H1 (cell line): ENCODE results near the gene HS1BP3. TPM values are rescaled to one million over a fixed set of nuclear protein-coding genes. Genes with fewer than 3 reads are reported as not detected.

Experiments used
- CTCF ChIA-PET: fragments of 300-600 bp; sonication (Branson Sonifier 250); formaldehyde crosslinking; loops from one replicate; lab custom pipeline; 2021; ENCODE audit not compliant: partially characterized antibody; lab: Charles Lee
- POLR2A ChIA-PET: fragments of 300-600 bp; sonication (Branson Sonifier 250); formaldehyde crosslinking; loops from one replicate; lab custom pipeline; 2021; ENCODE audit warnings: inconsistent platforms; ENCODE audit not compliant: partially characterized antibody; lab: Charles Lee
- DNase-seq, 2 experiments: peaks; one replicate each; pipeline versions ENCODE4 v3.0.0 to v3.0.0-alpha.2; 2010 to 2022; ENCODE audit warnings: low spot score in 2 of 2, low read depth in 1 of 2, mixed read lengths in 1 of 2
- FAIRE-seq: peaks from 2 replicates; lab custom pipeline; 2011; peaks lifted over from hg19 to GRCh38; lab: Jason Lieb, UNC
- H2AFZ ChIP-seq: 2 replicates; pipeline ENCODE4 v1.8.1; 2012; ENCODE audit warnings: low read length, inconsistent platforms
- H2AK5ac ChIP-seq: 2 replicates; pipeline ENCODE4 v1.6.1; 2013; ENCODE audit warnings: low read depth, low read length
- H2BK120ac ChIP-seq: replicated peaks from 2 replicates; pipeline ENCODE3; 2013; ENCODE audit warnings: low read depth, low read length, inconsistent platforms
- H2BK12ac ChIP-seq: 2 replicates; pipeline ENCODE4 v1.6.1; 2013; ENCODE audit warnings: low read depth, low read length
- H2BK15ac ChIP-seq: 2 replicates; pipeline ENCODE4 v1.6.1; 2013; ENCODE audit warnings: low read length
- H2BK20ac ChIP-seq: 2 replicates; pipeline ENCODE4 v1.6.1; 2013; ENCODE audit warnings: low read length
- H2BK5ac ChIP-seq: 2 replicates; pipeline ENCODE4 v1.6.1; 2013; ENCODE audit warnings: low read depth, low read length
- H3K14ac ChIP-seq: 2 replicates; pipeline ENCODE4 v1.6.1; 2013; ENCODE audit warnings: inconsistent platforms; ENCODE audit not compliant: insufficient read length
- H3K18ac ChIP-seq: 2 replicates; pipeline ENCODE4 v1.6.1; 2013; ENCODE audit warnings: low read length; ENCODE audit errors: extremely low read depth
- H3K23ac ChIP-seq: 2 replicates; pipeline ENCODE4 v1.6.1; 2013; ENCODE audit warnings: inconsistent platforms; ENCODE audit not compliant: insufficient read length
- H3K23me2 ChIP-seq: 2 replicates; pipeline ENCODE4 v1.6.1; 2013; ENCODE audit warnings: low read depth, low read length
- H3K27ac ChIP-seq: 2 replicates; pipeline ENCODE4 v1.6.1; 2011; ENCODE audit warnings: low read depth, low read length, inconsistent platforms
- H3K27me3 ChIP-seq, 4 experiments: replicated peaks in 1 of 4; 1 replicate in 1 of 4; 2 replicates in 3 of 4; pipeline versions ENCODE4 v1.6.1 to v1.8.1; 2011 to 2013; ENCODE audit warnings: low read length in 3 of 4, mild to moderate bottlenecking in 3 of 4, inconsistent platforms in 2 of 4, mixed read lengths in 2 of 4, moderate library complexity in 1 of 4; ENCODE audit not compliant: control insufficient read depth in 3 of 4, insufficient read depth in 3 of 4; ENCODE audit errors: extremely low read depth in 1 of 4
- H3K36me3 ChIP-seq, 4 experiments: 2 replicates each; pipeline versions ENCODE4 v1.6.1 to v1.8.1; 2011 to 2013; ENCODE audit warnings: mild to moderate bottlenecking in 4 of 4, low read length in 3 of 4, moderate library complexity in 2 of 4, control low read depth in 1 of 4, inconsistent platforms in 1 of 4; ENCODE audit not compliant: insufficient read depth in 4 of 4, control insufficient read depth in 2 of 4
- H3K4ac ChIP-seq: replicated peaks from 2 replicates; pipeline ENCODE3; 2013; ENCODE audit warnings: low read length, low read depth, mixed read lengths, inconsistent platforms; ENCODE audit not compliant: insufficient read length
- H3K4me1 ChIP-seq, 4 experiments: replicated peaks in 1 of 4; 1 replicate in 1 of 4; 2 replicates in 3 of 4; pipeline versions ENCODE4 v1.6.1 to v1.8.1; 2011 to 2013; ENCODE audit warnings: low read length in 3 of 4, inconsistent platforms in 2 of 4, mixed read lengths in 1 of 4; ENCODE audit not compliant: insufficient read depth in 4 of 4, control insufficient read depth in 3 of 4
- H3K4me2 ChIP-seq, 2 experiments: 2 replicates each; pipeline versions ENCODE4 v1.6.1 to v1.8.1; 2011 to 2013; ENCODE audit warnings: low read depth in 2 of 2, low read length in 2 of 2, control low read depth in 1 of 2, inconsistent platforms in 1 of 2, mild to moderate bottlenecking in 1 of 2; ENCODE audit not compliant: insufficient read depth in 1 of 2
- H3K4me3 ChIP-seq, 4 experiments: fragments of 200-600, 300-600 bp in 1 of 4; sonication (generic), shearing (Covaris generic), sonication (Bioruptor Twin) in 1 of 4; 2 replicates each; pipeline versions ENCODE4 v1.5.1 to v1.8.1; 2011 to 2016; ENCODE audit warnings: low read length in 4 of 4, low read depth in 3 of 4, control low read depth in 2 of 4, inconsistent platforms in 2 of 4, mild to moderate bottlenecking in 2 of 4, mixed read lengths in 1 of 4, moderate library complexity in 1 of 4; ENCODE audit not compliant: insufficient read depth in 2 of 4; ENCODE audit errors: extremely low read depth in 1 of 4
- H3K56ac ChIP-seq: replicated peaks from 2 replicates; pipeline ENCODE3; 2013; ENCODE audit warnings: low read depth, mild to moderate bottlenecking, mixed read lengths, low read length, inconsistent platforms; ENCODE audit not compliant: insufficient read length
- H3K79me1 ChIP-seq: 2 replicates; pipeline ENCODE4 v1.6.1; 2013; ENCODE audit warnings: low read depth, low read length, control low read depth
- H3K79me2 ChIP-seq, 2 experiments: 2 replicates each; pipeline versions ENCODE4 v1.6.1 to v1.8.1; 2012 to 2013; ENCODE audit warnings: low read length in 2 of 2, mild to moderate bottlenecking in 2 of 2, inconsistent platforms in 1 of 2; ENCODE audit not compliant: insufficient read depth in 2 of 2, control insufficient read depth in 1 of 2
- H3K9ac ChIP-seq, 4 experiments: replicated peaks in 1 of 4; 1 replicate in 1 of 4; 2 replicates in 3 of 4; pipeline versions ENCODE4 v1.6.1 to v1.8.1; 2011 to 2013; ENCODE audit warnings: low read depth in 3 of 4, low read length in 3 of 4, control low read depth in 2 of 4, mild to moderate bottlenecking in 2 of 4, moderate library complexity in 2 of 4, inconsistent platforms in 1 of 4; ENCODE audit errors: extremely low read depth in 1 of 4
- H3K9me3 ChIP-seq, 2 experiments: 2 replicates each; pipeline versions ENCODE4 v1.6.1 to v1.8.1; 2012 to 2013; ENCODE audit warnings: mild to moderate bottlenecking in 2 of 2, moderate library complexity in 2 of 2, control low read depth in 1 of 2, inconsistent platforms in 1 of 2, low read depth in 1 of 2, low read length in 1 of 2, mixed read lengths in 1 of 2; ENCODE audit not compliant: insufficient read depth in 2 of 2
- H4K20me1 ChIP-seq, 2 experiments: replicated peaks in 1 of 2; 2 replicates each; pipeline versions ENCODE3 to v1.8.1; 2011 to 2013; ENCODE audit warnings: inconsistent platforms in 2 of 2, low read length in 2 of 2, mild to moderate bottlenecking in 1 of 2; ENCODE audit not compliant: insufficient read depth in 2 of 2, control insufficient read depth in 1 of 2
- H4K5ac ChIP-seq: 2 replicates; pipeline ENCODE4 v1.6.1; 2013; ENCODE audit warnings: low read length, low read depth, mixed read lengths, inconsistent platforms; ENCODE audit not compliant: insufficient read length
- H4K8ac ChIP-seq: 2 replicates; pipeline ENCODE4 v1.8.0; 2013; ENCODE audit warnings: mild to moderate bottlenecking, moderate library complexity, low read length, inconsistent platforms; ENCODE audit not compliant: insufficient read depth; ENCODE audit errors: extremely low read depth
- H4K91ac ChIP-seq: replicated peaks from 2 replicates; pipeline ENCODE3; 2013; ENCODE audit warnings: low read length, mixed read lengths, inconsistent platforms; ENCODE audit not compliant: insufficient read length
- BACH1 ChIP-seq: IDR thresholded peaks from 2 replicates; pipeline ENCODE4 v1.6.1; 2012; ENCODE audit warnings: low read length, improper control_type of control experiment
- EGR1 ChIP-seq: IDR thresholded peaks from 2 replicates; pipeline ENCODE4 v1.6.1; 2011; ENCODE audit warnings: low read depth, low read length, borderline replicate concordance
- FOSL1 ChIP-seq: IDR thresholded peaks from 2 replicates; pipeline ENCODE4 v1.6.1; 2011; ENCODE audit warnings: mild to moderate bottlenecking, low read depth, low read length, moderate library complexity; ENCODE audit not compliant: insufficient read depth
- HDAC6 ChIP-seq: IDR thresholded peaks from one replicate; pipeline ENCODE4 v1.7.1; 2012; ENCODE audit warnings: low read depth, mild to moderate bottlenecking, inconsistent platforms, low read length, moderate library complexity
- JUN ChIP-seq: IDR thresholded peaks from 2 replicates; pipeline ENCODE4 v1.6.1; 2011; ENCODE audit warnings: low read depth, mild to moderate bottlenecking, improper control_type of control experiment, low read length
- SIRT6 ChIP-seq: IDR thresholded peaks from one replicate; pipeline ENCODE4 v1.7.1; 2012; ENCODE audit warnings: low read length, inconsistent platforms
- SP1 ChIP-seq: IDR thresholded peaks from 2 replicates; pipeline ENCODE4 v1.6.1; 2011; ENCODE audit warnings: low read depth, low read length
- WGBS, 2 experiments: shearing (Covaris generic) in 1 of 2; methylation state at CpG; one replicate each; pipeline versions ENCODE4 v1.1.6 to v1.1.7; 2013 to 2015; ENCODE audit warnings: low lambda C conversion rate in 2 of 2, mixed read lengths in 2 of 2, inconsistent platforms in 1 of 2, low coverage in 1 of 2, missing lambda C conversion rate in 1 of 2; ENCODE audit not compliant: insufficient replicate concordance in 2 of 2, insufficient coverage in 1 of 2, insufficient read length in 1 of 2; ENCODE audit errors: extremely low coverage in 1 of 2, missing lambda C conversion rate in 1 of 2; 5-methylcytosine and 5-hydroxymethylcytosine counted together
- polyA plus RNA-seq, 7 experiments: library from polyadenylated mRNA; depleted of rRNA in 3 of 7; stranded (reverse) in 5 of 7; unstranded in 2 of 7; fragments of >200 nt in 5 of 7; fragments of 200-250 nt in 2 of 7; gene quantifications; 1 replicate in 5 of 7; 2 replicates in 1 of 7; 4 replicates in 1 of 7; pipeline versions ENCODE4 v1.2.1 to v1.2.3, GENCODE V29; 2011 to 2013; ENCODE audit warnings: missing spikeins in 2 of 7, mixed read lengths in 2 of 7
- total RNA-seq: library from RNA; stranded (reverse); fragmentation: NEBNext Ultra II Directional; extraction: Animal tissue kit (Norgen Biotek cat#: 25700); gene quantifications from 2 replicates; pipeline ENCODE4 v1.2.1, GENCODE V29; 2021

Gene HS1BP3
- total and polyA plus RNA-seq, 2 of the 8 experiments (the other 6 are each of a cell fraction or from before 2014, with no cell fraction given) = 11.1 to 11.3 TPM

- no peak overlapping the region for H4K91ac ChIP-seq
- FAIRE-seq = no peak
- H3K23ac ChIP-seq = no peak overlapping the region
- TF ChIP-seq EGR1 (no peak), SP1 (no peak), FOSL1 (no peak), JUN (no peak), SIRT6 (no peak), HDAC6 (no peak), BACH1 (no peak)
- TF ChIP-seq, all 59 proteins: peak for 0
- H3K4ac ChIP-seq = no peak overlapping the region
- no peak overlapping the region for H2BK120ac ChIP-seq
- H3K27ac ChIP-seq = no peak overlapping the region
- CTCF ChIA-PET = interaction anchor here (1.0 to 17.7 kb wide), 5 partner anchors 13 to 178 kb away, joined by 3 to 367 read pairs (median 6); partner anchors contain the start of gene RHOB
- H3K56ac ChIP-seq = no peak overlapping the region
- H3K36me3 ChIP-seq = 0 out of 8 replicates have a peak, but pooled peaks cover 0 to 2% (median 0%) of the 10 kb centered on the region in 4 experiments
- no peak overlapping the region for H2AFZ ChIP-seq
- no peak overlapping the region for H3K4me2 ChIP-seq
- no peak for DNase-seq
- WGBS, 2 experiments = 84% methylated on average over 16 of the region's 16 CpGs; no CpG with 5 or more reads in 1 of the 2 experiments
- no peak overlapping the region for H2BK20ac ChIP-seq
- no peak overlapping the region for H3K14ac ChIP-seq
- H2AK5ac ChIP-seq = no peak overlapping the region
- H3K4me3 ChIP-seq = no peak overlapping the region
- no peaks in the 10 kb centered on the region for H3K79me2 ChIP-seq
- POLR2A ChIA-PET = no interaction called here
- no peaks in the 10 kb centered on the region for H4K20me1 ChIP-seq
- peaks cover 0 to 5% (median under 1%) of the 10 kb centered on the region in 4 experiments; a peak in 3 of 7 replicates for H3K4me1 ChIP-seq
- H4K5ac ChIP-seq = no peak overlapping the region
- peaks cover 3% of the 10 kb centered on the region for H3K79me1 ChIP-seq
- H3K23me2 ChIP-seq = no peaks in the 10 kb centered on the region
- no peaks in the 10 kb centered on the region for H3K27me3 ChIP-seq
- H3K18ac ChIP-seq = no peak overlapping the region
- H4K8ac ChIP-seq = no peak overlapping the region
- no peak overlapping the region for H2BK15ac ChIP-seq
- no peak overlapping the region for H2BK12ac ChIP-seq
- no peak overlapping the region for H2BK5ac ChIP-seq
- H3K9ac ChIP-seq = no peak overlapping the region
- H3K9me3 ChIP-seq = no peaks in the 10 kb centered on the region
These were observed 23.1 kb downstream of the HS1BP3 start for GRCh38 chr2:20627712-20628380.
